Sciatic nerve (tissue), 2 donors: ENCODE data around the gene ADRA2B. TPM values are rescaled to one million over a fixed set of nuclear protein-coding genes. Genes with fewer than 3 reads are reported as not detected.

Source experiments
- ATAC-seq: fragments of 200-7000 bp; cut with Tn5 transposase; one replicate; pipeline ENCODE4 v1.9.1; 2020; ENCODE audit warnings: mild to moderate bottlenecking, moderate library complexity
- DNase-seq: peaks from one replicate; pipeline ENCODE4 v3.0.0-alpha.2; 2020; ENCODE audit warnings: low spot score
- intact Hi-C: fragments of 100-400 bp; cut with DNase I; formaldehyde crosslinking; loops from one replicate; pipeline ENCODE4 v1.14.2; 2022
- total RNA-seq: library from RNA; stranded (reverse); fragmentation: NEBNext Ultra II Directional; extraction: Animal tissue kit (Norgen Biotek cat#: 25700); gene quantifications from one replicate; pipeline ENCODE4 v1.2.1, GENCODE V29; 2021
- donor health status: DM: no; HTN: no; CAD: no.
- donor health status: DM: no; HTN: no; CAD: no.

Gene ADRA2B
- total RNA-seq, 1 donor from 2014 or later: 3.2 TPM

DNA sequence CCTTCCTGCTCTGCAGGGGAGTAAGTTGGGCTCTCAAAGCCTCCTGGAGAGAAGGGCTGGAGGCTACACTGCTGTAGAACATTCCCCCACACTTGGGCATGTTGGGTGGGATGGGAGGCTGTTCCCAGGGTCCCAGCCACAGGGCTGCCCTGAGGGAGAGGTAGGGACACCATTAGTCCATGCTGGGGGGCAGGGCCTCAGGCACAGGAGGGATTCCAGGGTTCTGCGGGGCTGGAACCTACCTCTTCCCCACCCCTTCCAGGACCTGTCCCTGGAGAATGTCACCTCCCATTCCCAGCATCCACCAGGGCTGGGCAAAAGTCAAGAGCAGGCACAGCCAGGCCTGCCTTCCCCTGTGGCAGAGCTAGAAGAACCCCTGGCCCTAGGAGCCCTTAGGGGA, 6.9 kb upstream of the ADRA2B start:
- intact Hi-C loops: no loop called here
- DNase-seq: no peak
- no peak for ATAC-seq

DNA sequence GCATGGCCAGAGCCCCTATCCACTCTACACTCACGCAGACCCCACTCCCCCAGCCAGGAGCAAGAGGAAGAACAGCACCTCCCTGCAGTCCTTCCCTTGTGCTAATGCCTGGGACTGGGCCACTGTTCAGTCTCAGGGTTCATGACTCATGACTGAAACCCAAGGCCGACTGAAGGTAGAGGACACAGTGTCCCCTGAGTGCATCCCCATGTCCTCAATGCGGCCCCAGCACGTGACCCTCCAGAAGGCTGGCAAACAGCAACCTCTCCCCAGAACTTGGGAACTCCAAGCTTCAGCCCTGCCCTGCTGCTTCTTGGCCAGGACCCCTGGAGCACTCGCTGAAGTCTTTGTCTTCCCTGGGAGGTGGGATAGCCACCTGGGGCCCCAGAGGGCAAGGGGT, 6.0 kb upstream of the ADRA2B start:
- intact Hi-C loops: no loop called here
- DNase-seq: no peak
- ATAC-seq: no peak

DNA sequence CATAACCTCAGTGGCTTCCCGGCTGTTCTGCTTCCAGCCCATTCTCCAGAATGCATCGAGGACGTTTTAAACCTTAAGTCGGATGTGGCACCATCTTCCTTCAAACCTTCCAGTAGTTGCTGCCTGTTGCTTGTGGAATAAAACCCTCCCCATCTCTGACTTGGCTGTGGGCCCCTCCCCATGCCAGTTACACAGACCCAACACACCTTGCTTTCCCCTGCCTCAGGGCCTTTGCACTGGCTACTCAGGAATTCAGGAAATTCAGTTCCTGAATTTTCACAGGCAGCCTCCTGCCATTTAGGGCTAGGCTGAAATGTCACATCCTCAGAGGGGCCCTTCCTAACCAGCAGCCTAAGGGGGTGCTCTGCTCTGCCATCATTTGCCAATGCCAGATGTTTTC, 5.0 kb upstream of the ADRA2B start:
- DNase-seq: no peak
- intact Hi-C loops: no loop called here
- no peak for ATAC-seq

DNA sequence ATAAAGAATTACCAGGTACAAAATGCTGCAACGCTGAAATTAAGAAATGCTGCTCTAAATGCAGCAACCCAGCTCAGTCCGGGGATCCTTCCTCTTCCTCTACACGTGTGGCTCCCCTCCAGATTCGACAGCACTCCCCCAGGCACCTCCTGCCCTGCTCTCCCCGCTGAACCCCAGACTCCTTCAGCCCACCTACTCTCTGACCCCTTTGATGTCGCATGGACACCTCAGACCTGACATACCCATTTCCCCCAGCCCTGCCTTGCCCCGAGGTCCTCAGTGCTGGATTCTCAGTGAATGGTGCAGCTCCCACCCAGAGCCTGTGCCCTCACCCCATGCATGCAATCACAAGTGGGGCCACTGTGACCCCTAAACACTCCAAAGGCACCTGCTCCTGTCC, 4.6 kb upstream of the ADRA2B start:
- intact Hi-C loops: no loop called here
- ATAC-seq (no peak), DNase-seq (no peak)

DNA sequence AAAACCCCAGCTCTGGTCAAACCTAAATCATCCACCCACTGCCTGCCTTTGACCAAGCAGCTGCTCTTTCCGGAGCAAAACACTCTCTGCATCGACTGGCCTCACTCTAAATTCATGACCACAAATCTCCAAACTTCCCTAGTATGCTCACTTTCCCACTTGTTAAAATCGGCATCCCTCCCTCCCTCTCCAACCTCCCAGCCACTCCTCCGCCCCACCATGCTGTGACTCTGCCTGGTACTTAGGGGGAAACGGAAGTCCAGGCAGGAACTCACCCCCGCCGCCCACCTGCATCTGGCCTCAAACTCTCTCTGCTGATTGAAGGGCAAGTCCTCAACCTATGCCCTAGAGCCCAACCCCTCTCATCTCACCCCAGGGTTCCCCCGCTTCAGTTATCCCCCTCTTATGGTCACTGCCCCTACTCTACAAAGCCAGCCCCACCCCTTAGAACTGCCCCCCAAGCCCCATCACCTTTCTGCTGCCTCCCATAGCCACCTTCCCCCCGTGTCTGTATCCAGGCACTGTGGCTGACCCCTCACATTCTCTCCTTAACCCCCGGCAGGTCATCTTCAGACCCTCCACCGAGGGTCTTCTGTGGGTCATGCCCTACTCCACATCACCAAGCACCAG, 3.8 kb upstream of the ADRA2B start:
- intact Hi-C loops: no loop called here
- no peak for DNase-seq
- no peak for ATAC-seq

DNA sequence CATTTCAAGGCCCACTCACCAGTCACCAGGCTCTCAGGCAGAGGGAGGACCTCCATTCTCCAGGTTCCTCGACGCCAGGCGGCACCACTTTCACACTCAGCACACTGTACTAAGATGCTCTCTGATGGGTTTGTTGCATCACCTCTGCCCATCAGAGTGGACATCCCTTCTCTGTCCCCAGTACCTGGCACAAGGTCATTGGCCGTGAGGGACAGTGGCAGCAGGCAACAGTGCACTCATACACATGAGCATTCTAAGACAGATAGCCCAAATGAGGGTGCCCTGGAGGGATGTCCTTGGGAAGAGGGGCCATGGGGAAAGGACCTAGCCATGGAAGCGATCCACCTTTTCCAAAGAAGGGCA, 3.0 kb upstream of the ADRA2B start:
- DNase-seq: no peak
- no peak for ATAC-seq
- intact Hi-C loops: loop anchor here (10.0 kb wide), 1 partner anchor 115 kb away; no protein-coding TSS in a partner anchor

DNA sequence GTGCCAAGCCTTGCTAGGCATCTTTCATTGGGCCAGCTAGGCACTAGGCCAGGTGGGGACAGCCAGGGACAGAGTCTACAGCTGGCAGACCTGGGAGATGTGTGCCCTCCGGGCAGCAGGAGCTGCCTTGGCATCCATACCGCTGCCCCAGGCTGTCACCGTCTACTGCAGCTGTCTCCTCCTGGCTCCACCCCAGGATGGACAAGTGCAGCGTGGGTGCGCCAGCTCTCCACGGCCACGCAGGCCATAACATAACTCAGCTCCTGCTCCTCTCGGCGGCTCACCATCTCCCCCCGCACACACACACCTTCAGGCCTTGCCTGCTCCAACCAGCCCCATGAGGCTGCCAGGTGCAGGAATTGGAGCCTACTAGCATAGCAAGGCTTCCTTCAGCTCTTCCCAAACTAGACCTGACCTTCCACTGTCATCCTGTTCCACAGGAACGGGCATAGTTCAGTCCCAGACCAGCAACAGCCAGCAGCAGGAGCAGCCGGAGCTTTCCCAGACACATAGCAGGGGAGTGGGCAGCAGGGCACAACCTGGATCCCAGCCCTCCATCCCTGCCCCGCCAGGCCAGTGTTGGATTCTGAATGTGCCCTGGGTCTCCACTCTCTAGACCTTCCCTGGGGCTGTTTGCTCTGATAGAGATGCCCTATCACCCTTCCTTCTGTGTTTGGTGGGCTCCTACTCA, 2.5 kb upstream of the ADRA2B start:
- intact Hi-C loops: loop anchor here (10.0 kb wide), 1 partner anchor 114 kb away; no protein-coding TSS in a partner anchor
- DNase-seq: no peak
- ATAC-seq: no peak

DNA sequence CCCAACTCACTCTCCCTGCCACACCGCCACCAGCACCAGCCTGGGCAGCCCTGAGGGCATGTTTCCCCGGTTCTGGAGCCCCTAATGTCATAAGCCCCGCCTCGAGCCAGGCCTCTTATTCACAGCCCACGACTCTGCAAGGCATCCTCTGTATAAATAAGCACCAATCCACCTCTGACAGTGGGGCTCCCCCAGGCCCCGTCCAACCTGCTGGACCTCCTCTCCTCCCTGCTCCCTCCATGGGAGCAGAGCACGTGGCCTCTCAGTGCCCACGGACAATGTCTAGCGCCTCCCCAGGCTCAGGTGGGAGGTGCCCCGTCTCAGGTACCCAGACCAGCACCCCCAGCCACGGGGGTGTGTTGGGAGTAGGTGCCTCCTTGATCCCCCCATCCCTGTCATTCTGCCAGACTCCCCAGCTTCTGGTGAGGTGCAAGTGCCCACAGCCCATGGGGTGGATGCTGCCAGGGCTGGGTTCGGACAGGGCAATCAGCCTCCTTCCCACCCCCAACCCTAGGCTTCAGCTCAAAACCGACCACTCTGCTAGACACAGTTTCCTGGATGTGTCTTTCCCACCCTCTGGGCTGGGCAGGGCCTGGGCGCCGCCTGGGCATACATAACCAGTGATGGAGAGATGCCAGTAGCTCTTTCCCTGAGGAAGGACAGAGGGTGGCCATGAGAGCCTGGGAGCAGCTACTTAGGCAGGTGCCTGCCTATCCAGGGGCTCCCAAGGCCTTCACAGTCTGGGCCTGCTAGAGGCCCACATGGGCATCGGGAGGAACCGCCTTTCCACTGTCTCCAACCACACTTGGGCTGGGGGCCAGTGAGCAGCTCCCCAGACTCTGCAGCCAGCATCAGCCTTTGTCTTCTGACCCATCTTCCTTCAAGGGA, 1.6 kb upstream of the ADRA2B start:
- intact Hi-C loops: loop anchor here (10.0 kb wide), 1 partner anchor 113 kb away; no protein-coding TSS in a partner anchor
- DNase-seq: no peak
- no peak for ATAC-seq

DNA sequence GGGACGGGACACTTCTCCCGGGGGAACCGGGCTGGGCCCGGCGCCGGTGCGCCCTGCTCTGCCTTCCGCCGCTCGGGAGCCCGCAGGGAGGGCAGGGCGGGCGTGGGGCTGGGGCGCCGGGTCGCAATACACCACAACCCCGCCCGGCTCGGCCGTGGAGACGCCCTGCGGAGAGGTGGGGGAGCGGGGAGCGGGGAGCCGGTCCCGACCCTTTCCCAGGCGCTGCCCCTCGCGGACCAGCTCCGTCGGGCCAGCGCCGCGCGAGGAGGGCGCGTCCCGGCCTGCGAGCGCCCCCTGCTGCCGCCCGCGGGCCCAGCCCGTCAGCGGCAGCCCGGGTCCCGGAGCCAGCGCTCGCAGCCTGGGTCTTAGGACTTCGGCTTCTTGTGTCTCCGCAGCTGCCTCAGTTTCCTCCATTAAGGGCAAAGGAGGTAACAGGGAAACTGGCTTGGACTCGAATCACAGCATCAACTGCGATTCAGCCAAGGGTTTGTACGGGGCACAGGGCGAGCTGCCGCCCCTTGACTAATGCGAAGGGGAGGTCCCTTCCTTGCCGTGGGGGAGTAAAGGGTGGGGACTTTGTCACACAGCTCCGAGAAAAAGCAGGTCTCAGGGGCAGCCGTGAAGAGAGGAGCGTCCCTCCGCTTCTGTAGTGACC, 635 bp upstream of the ADRA2B start:
- peak; percentile 67 for DNase-seq
- peak; percentile 60 for ATAC-seq
- intact Hi-C loops: loop anchor here (10.0 kb wide), 1 partner anchor 112 kb away; no protein-coding TSS in a partner anchor

DNA sequence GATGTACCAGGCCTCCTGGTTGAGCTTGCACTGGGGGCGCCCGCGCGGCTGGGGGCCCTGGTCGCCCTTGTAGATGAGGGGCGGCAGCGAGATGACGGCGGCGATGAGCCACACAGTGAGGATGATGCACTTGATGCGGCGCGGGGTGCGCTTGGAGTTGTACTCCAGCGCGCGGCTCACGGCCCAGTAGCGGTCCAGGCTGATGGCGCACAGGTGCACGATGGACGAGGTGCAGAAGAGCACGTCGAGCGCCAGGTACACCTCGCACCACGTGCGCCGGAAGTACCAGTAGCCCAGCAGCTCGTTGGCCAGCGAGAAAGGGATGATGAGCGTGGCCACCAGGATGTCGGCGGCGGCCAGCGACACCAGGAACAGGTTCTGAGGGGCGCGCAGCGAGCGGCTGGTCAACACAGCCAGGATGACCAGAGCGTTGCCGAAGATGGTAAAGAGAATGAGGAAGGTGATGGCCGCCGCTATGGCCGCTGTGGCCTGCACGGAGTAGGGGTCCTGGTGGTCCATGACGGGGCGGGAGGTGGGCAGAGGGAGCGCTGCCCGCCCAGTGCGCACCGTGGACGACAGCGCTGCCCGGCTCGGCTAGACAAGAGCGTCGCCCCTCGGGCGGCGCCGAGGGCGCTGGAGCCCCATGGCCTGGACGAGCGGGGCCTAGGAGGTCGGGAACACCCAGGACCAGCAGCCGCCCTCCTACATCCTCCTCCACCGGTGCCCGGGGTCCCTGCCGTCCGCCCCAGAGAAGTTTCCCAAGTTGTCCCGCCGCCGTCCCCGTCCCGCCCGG, 544 bp downstream of the ADRA2B start:
- intact Hi-C loops: loop anchor here (10.0 kb wide), 1 partner anchor 111 kb away; no protein-coding TSS in a partner anchor
- ATAC-seq: no peak
- DNase-seq: no peak

DNA sequence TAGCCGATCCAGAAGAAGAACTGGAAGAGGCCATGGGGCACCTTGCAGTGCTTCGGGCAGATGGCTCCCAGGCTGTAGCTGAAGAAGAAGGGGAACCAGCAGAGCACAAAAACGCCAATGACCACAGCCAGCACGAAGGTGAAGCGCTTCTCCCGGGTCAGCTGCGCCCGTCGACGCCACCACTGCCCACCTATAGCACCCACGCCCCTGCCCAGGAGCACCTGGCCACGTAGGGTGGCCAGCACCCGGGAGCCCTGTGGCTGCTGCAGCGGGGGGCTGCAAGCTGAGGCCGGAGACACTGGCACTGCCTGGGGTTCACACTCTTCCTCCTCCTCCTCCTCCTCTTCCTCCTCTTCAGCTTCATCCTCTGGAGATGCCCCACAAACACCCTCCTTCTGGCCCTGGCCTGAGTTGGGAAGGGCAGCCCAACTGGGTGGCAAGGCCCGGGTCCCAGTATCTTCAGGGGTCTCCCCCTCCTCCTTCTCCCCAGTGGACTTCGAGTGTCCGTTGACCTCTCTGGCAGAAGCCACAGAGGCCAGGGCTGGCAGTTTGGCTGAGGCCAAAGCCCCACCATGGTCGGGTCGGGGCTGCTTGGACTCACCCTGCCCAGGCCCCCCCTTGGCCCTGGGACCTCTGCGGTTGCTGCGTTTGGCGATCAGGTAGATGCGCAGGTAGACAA, 1.3 kb downstream of the ADRA2B start:
- intact Hi-C loops: loop anchor here (10.0 kb wide), 1 partner anchor 110 kb away; no protein-coding TSS in a partner anchor
- ATAC-seq (no peak), DNase-seq (no peak)

DNA sequence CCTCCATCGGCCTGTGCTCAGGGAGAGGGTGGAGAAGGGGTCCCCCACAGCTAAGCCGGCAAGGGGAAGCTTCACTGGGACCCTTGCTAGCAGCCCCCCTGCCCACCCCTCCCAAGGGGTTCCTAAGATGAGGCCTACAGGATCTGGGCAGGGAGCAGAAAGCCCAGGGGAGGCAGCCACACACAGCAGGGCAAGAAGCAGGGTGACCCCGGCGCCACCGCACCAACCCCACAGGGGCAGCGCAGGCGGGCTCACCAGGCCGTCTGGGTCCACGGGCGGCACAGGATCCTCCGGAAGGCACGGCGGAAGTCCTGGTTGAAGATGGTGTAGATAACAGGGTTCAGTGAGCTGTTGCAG, 1.8 kb downstream of the ADRA2B start:
- ATAC-seq (no peak), DNase-seq (no peak)
- intact Hi-C loops: loop anchor here (10.0 kb wide), 1 partner anchor 110 kb away; no protein-coding TSS in a partner anchor

DNA sequence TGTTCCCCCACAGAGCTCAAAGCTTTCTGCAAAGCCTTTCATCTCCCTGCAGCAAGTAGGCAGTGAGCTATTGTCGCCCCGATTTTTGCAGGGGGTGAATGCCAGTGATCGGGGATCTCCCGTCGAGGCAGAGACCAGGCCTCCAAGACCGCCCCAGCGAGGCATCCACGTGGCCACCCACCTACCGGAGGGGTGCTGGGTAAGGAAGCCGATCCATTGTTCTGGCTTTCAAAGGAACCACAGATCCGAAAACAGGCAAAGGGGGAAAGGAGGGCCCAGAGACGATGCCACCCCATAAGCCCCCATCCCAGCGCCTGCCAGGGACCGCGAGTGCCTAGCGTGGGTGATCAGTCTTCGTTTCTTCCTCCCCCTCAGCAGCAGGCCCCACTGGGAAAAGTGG, 2.4 kb downstream of the ADRA2B start:
- intact Hi-C loops: loop anchor here (10.0 kb wide), 1 partner anchor 109 kb away; no protein-coding TSS in a partner anchor
- DNase-seq (no peak), ATAC-seq (no peak)

DNA sequence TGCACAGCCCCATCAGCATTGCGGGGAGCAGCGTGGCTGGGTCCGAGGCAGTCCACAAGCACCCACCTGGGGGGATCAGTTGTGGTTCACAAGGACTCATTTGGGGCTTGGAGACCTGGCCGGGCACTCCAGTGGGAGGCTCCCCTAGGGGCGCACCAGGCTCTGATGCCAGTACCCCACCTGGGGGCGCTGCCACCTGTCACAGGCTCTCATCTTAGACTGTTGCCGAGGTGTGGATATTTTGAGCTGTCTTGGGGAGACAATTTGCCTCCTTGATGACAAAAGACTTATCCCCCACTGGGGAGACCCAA, 3.0 kb downstream of the ADRA2B start:
- no peak for DNase-seq
- ATAC-seq: no peak

DNA sequence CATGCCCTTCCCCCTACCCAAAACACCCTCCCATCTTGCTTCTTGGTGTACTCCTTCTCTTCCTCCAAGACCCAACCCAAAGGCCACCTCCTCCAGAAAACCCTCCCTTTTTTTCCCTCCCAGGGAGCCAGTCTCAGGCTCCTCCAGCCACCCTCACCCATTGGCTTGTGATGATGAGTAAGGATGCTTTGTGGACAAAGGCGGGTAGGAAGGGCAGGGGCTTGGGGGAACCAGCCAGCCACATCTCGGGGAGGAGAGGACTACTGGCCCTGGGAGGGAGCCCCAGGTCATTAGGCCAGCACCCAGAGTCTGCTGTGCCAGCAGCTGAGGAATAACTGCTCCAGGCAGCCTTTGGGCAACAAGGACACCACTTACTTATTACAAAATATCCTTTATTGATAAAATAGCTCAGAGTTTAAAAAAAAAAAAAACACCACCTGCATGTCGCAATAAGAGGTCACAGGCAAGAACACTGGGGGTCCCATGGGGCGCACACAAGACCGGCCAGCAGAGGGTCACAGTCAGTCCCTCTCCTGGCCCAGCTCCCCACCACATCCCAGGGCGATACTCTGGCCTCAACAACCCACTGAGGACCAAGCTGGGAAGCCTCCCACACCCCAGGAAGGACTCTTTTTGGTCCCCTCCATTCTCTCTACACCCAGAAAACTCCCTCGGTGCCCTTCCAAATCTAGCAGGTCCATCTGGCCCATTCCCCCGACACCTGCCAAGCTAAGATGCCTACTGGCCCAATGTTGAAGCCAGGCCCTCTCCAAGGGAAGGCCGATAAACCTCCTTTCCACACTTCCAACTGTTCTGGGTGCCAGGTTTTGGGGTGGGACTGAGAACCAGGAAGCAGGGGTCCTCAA, 3.6 kb downstream of the ADRA2B start:
- intact Hi-C loops: loop anchor here (10.0 kb wide), 1 partner anchor 108 kb away; no protein-coding TSS in a partner anchor
- DNase-seq: no peak
- ATAC-seq: no peak

More for the DNA sequence above, 3.0 kb downstream of the ADRA2B start:
- intact Hi-C loops: loop anchor here (10.0 kb wide), 1 partner anchor 109 kb away; no protein-coding TSS in a partner anchor

DNA sequence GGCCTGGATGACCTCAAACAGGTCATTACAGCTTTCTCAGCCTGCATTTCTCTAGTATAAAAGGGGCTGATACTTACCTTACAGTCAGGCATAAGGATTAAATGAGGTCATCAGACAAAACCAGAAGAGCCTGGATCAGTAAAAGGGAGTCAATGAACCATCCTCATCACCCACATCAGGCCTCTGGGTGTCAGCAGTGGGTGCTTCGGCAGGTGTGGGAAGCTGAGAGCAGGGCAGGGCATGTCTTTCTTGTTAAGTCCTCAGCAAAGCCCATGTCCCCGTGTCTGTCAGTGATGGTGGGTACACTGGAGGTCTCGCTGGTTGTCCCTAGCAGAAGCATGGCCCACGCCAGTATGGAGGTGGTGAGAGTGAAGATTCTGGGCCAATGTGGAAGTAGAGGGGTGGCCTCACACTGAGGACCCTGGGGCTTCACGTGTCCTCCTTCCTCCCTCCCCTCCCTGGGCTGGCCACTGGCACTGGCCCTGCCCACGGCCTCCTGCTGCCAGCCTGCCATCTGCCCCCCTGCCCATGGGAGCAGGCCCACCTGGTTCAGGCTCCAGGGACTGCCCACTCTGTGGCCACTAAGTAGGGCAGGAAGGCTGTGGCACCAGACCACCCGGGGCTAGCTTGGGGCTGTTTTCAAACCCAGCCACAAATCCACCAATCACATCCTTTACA, 4.4 kb downstream of the ADRA2B start:
- no peak for DNase-seq
- ATAC-seq: no peak
- intact Hi-C loops: loop anchor here (10.0 kb wide), 1 partner anchor 107 kb away; no protein-coding TSS in a partner anchor
